ENCODE measurements around the gene ZNF462. TPM values are rescaled to one million over a fixed set of nuclear protein-coding genes. Genes with fewer than 3 reads are reported as not detected.

The ZNF462 gene
- total RNA-seq, 1 donor from 2014 or later, result 29.2 TPM

DNA sequence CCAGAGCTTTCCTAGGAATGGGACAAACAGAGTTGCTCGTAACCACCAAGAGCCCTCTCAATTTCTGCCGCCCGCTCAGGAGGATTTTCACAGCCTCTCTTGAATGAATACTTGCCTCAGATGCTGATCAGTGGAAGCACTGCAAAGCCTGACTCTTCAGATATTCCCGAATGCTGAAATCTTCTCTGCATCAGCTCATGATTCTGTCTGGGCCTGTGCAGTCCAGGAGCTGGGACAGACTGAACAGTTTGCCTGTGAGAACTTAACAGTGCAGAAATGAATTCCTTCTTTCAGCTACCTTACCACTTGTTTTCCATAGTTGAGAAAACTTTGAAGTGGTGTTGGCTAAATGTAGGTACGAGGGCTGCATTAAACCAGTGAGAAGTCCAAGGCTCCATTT is 17.1 kb downstream of the ZNF462 start:
- intact Hi-C loops (cut with micrococcal nuclease), result no loop called here
- no peaks in the 10 kb centered on the region for H3K27me3 ChIP-seq (ENCODE audit: low read depth)
- peak overlapping the region; percentile 86 for H3K27ac ChIP-seq (replicated peaks)
- TF ChIP-seq, protein P1, sequence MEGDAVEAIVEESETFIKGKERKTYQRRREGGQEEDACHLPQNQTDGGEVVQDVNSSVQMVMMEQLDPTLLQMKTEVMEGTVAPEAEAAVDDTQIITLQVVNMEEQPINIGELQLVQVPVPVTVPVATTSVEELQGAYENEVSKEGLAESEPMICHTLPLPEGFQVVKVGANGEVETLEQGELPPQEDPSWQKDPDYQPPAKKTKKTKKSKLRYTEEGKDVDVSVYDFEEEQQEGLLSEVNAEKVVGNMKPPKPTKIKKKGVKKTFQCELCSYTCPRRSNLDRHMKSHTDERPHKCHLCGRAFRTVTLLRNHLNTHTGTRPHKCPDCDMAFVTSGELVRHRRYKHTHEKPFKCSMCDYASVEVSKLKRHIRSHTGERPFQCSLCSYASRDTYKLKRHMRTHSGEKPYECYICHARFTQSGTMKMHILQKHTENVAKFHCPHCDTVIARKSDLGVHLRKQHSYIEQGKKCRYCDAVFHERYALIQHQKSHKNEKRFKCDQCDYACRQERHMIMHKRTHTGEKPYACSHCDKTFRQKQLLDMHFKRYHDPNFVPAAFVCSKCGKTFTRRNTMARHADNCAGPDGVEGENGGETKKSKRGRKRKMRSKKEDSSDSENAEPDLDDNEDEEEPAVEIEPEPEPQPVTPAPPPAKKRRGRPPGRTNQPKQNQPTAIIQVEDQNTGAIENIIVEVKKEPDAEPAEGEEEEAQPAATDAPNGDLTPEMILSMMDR (IDR thresholded peaks at IDR 0.05; ENCODE audit: borderline replicate concordance), result no peak
- no peaks in the 10 kb centered on the region for H3K9me3 ChIP-seq (replicated peaks)
- H3K4me3 ChIP-seq, result no peak overlapping the region
- no peak for DNase-seq
- no peaks in the 10 kb centered on the region for H3K36me3 ChIP-seq
- H3K4me1 ChIP-seq, result peaks cover 91% of the 10 kb centered on the region

GRCh38 chr9:106880863-106881262 is 17.9 kb downstream of the ZNF462 start:
- Histone ChIP-seq H3K9me3 (replicated peaks) (no peaks in the 10 kb centered on the region), H3K36me3 (no peaks in the 10 kb centered on the region), H3K4me3 (no peak overlapping the region), H3K4me1 (peaks cover 91% of the 10 kb centered on the region), H3K27ac (replicated peaks) (peak overlapping the region; percentile 86), H3K27me3 (ENCODE audit: low read depth) (no peaks in the 10 kb centered on the region)
- intact Hi-C loops (cut with micrococcal nuclease), result no loop called here
- no peak for DNase-seq
- TF ChIP-seq, protein P1 (IDR thresholded peaks at IDR 0.05; ENCODE audit: borderline replicate concordance), result no peak

GRCh38 chr9:106883030-106883429 is 20.1 kb downstream of the ZNF462 start:
- Histone ChIP-seq H3K36me3 (no peaks in the 10 kb centered on the region), H3K4me3 (no peak overlapping the region), H3K9me3 (replicated peaks) (no peaks in the 10 kb centered on the region), H3K27ac (replicated peaks) (no peak overlapping the region), H3K27me3 (ENCODE audit: low read depth) (no peaks in the 10 kb centered on the region), H3K4me1 (peaks cover 78% of the 10 kb centered on the region)
- TF ChIP-seq, protein P1 (IDR thresholded peaks at IDR 0.05; ENCODE audit: borderline replicate concordance), result no peak
- DNase-seq, result no peak
- intact Hi-C loops (cut with micrococcal nuclease), result no loop called here

DNA sequence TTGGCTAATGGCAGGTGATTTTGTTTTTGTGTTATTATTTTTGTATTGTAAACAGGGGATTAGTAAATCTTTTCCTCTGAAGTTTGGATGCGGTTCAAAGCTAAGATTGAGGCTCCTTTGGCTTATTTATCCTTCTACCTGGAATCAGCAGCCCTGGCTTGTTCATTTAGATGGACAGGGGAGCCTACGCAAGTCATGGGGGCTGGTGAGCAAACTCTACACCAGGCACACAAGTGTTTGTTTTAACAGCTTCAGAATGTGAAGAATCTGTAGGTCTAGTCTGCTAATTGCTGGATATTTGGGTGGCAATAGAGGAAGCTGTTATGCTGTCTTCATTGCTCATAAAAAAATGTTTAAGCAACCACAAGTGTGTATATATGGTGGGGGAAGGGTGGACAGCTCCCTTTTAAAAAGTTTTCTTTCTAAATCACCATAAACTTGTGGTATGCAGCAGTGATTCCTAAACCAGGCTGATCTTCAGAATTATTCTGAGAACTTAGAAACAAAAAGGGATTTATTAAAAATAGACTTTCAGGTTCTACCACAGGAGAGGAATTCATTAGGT is 20.7 kb downstream of the ZNF462 start:
- TF ChIP-seq, protein P1 (IDR thresholded peaks at IDR 0.05; ENCODE audit: borderline replicate concordance), result no peak
- Histone ChIP-seq H3K4me1 (peaks cover 72% of the 10 kb centered on the region), H3K4me3 (no peak overlapping the region), H3K36me3 (no peaks in the 10 kb centered on the region), H3K27me3 (ENCODE audit: low read depth) (no peaks in the 10 kb centered on the region), H3K9me3 (replicated peaks) (no peaks in the 10 kb centered on the region), H3K27ac (replicated peaks) (no peak overlapping the region)
- intact Hi-C loops (cut with micrococcal nuclease), result no loop called here
- DNase-seq, result no peak

DNA sequence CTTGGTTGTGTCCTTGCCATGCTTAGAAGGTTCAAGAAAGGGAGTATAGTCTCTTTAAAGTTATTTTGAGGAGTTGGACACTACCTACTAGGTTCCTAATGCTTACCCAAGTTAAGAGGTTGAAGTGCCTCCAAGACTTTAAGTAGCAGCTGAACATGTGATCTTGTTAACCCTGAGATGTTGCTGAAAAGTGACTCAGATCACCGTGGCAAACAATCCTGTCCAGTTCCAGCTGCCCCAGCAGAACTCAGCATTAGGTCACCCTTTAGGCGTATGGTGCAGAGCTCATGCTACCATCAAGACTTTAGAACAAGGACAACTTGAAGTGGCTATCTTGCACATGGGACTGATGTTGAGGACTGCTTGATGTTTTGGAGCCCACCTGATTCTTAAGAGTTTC is 22.5 kb downstream of the ZNF462 start:
- no peaks in the 10 kb centered on the region for H3K36me3 ChIP-seq
- H3K9me3 ChIP-seq (replicated peaks), result no peaks in the 10 kb centered on the region
- TF ChIP-seq, protein P1 (IDR thresholded peaks at IDR 0.05; ENCODE audit: borderline replicate concordance), result no peak
- H3K4me3 ChIP-seq, result no peak overlapping the region
- DNase-seq, result no peak
- H3K27ac ChIP-seq (replicated peaks), result no peak overlapping the region
- H3K4me1 ChIP-seq, result peaks cover 59% of the 10 kb centered on the region
- intact Hi-C loops (cut with micrococcal nuclease), result no loop called here
- H3K27me3 ChIP-seq (ENCODE audit: low read depth), result no peaks in the 10 kb centered on the region
